ENCODE results near the gene TLL2.

Gene TLL2

DNA sequence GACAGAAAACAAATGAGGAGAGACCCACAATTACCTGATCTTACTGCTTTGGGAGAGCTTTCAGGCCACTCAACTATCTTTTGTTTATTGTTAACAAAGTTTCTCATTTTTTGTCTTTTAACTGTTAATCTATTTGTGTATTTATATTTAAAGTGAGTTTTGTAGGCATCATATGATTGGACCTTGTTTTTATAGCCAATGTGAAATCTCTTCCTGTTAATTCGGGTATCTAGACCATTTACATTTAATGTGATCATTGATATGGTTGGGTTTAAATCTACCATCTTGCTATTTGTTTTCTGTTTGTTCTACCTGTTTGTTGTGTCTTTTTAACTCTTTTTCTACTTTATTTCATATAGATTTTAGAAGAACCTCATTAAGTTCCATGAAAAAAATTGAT lies 167.4 kb downstream of the TLL2 start:
- DNase-seq: no peak

DNA sequence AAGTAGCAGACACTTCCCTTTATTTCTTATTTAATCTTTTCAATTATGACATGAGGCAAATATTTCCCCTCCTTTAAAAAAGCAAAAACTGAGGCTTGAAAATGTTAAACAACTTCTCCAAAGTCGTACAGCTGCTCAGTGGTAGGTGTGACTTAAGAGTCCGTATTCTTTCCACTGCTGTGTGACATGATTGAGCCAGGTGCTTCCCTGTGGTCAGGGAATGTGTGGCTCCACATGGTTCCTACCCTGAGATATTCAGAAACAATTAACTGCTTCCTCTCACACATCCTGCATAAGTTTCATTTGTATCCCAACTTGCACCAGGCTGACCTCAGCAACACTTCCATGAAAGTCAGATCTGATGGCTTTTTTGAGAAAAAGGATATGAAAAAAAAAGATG lies 168.5 kb downstream of the TLL2 start:
- no peak for DNase-seq

DNA sequence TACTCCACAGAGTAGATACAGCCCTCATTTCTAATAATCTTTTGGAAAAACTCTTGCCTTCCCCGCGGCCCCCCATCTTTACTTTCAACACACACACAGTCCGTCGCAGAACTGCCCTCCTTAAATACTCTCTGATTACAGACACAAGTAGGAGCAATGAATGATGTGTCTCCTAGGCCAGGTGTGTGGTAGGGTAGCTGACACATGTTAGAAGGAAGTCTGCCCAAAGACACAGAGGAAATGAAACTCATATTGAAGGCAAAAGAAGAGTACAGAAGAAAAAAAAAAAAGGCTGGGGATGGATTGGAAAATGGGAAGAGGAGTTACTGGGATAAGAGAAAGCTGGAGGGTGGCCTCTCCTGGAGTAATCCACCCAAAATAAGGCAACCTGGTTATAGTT lies 169.5 kb downstream of the TLL2 start:
- DNase-seq: no peak

DNA sequence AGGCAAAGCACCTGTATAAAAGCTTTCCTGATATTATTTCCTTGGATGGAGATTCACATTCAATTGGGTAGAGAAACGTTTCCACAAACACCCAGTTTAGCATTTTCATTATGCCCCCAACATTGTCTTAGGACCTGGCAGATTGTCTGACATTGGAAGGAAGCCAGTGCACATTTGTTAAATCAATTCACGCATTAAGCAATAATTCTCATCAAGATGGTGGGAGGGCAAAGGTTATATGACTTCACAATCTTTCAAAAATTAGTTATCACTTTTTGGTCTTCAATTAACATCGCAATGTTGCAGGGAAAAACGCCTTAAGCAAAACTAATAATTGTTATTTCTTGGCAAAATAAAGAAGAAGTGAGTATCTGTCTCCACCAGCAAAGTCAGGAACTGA lies 171.3 kb downstream of the TLL2 start:
- no peak for DNase-seq

DNA sequence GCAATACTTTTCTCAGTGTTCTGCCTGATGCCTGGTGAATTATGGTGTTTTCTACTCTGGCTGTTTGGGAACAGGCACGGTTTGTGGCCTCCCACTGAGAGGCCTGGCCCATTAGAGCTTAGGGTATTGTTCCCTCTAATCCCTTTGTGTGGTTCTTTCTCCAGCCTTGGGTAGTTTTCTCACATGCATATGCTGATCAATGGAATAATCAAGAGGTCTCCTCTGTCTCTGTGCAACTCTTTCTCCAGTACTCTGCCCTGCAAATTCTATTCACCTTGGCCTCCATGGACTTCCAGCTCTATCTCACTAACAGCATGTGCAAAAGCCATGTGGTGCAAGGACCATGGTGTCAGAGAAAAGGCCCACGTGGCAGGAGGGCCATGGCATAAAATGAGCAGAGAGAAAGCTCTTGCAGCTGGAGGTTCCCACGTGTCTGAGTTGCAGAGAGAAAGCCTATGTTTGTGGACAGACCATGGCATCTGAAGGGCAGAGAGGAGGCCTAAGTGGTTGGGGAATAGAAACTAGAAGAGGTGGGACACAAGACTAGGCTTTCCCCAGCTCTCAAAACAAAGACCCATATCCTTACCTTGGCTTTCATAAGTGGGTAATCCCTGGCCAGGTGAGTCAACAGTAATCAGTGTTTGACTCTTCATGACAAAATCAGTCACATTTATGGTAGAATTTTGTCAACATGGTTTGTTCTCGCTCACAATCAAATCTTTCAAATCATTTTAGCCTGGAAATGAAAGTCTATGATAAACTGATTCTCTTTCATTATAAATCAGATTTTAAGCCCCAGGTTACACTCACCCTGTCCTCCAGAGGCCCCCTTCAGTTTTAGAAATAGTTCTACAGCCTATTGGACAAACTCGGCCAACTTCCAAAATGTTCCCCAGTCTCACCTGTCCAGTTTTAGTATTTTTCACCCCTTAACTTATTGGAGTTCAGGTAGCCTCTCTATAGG lies 172.2 kb downstream of the TLL2 start:
- DNase-seq: no peak

DNA sequence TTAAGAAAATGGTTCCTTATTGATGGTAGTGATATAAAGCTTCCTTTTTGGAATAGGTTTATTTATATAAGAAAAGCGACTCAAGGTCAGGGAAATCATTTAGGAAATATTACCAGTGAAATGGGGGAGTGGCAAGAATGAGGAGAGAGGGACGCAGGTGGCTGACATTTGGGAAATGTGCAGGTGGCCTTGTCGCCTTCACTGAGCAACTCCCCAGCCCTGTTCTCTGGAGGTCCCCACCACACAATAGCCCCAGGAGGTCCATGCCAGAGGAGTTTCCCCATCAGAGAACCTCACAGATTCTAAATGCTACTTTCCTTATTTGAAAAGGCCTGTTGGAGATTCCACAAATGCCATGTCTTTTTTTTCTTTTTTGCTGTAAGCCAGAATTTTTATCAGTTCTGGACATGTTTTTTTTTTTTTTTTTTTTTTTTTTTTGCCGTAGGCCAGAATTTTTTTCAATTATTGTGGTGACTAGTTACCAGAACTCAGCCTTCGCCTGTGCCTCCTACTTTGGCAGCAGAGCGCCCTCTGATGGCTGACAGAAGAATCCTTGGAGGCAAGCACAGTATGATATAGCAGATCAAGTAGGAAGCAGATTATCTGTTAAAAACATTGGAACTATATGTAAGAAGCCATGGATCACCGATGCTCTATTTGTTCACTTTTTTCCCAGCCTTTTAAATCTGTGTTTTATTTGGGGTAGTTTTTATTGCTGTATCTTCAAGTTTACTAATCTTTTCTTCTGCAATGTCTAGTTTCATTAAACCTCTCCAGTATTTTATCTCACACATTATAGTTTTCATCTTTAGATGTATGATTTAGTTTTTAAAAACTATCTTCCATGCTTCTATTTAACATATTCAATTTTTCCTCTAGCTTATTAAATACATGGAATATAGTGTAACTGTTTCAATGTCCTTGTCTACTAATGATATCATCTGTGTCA lies 173.5 kb downstream of the TLL2 start:
- peak; percentile 0 for DNase-seq

DNA sequence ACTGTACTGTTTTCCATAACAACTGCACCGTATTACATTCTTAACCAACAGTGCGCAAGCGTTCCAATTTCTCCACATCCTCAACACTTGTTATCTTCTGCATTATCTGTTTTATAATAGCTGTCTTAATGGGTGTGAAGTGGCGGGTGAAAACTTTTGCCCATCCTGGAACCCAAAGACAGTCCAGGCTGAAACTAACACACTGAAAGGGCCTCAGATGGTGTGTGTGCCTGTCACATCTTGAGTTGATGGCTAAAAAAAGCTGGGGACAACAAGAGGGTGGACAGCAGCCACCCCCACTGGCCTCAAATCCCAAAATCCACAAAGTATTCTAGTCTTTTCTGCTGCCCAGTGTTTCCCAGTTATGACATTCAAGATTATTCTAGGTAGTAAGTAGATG lies 174.3 kb downstream of the TLL2 start:
- DNase-seq: no peak

DNA sequence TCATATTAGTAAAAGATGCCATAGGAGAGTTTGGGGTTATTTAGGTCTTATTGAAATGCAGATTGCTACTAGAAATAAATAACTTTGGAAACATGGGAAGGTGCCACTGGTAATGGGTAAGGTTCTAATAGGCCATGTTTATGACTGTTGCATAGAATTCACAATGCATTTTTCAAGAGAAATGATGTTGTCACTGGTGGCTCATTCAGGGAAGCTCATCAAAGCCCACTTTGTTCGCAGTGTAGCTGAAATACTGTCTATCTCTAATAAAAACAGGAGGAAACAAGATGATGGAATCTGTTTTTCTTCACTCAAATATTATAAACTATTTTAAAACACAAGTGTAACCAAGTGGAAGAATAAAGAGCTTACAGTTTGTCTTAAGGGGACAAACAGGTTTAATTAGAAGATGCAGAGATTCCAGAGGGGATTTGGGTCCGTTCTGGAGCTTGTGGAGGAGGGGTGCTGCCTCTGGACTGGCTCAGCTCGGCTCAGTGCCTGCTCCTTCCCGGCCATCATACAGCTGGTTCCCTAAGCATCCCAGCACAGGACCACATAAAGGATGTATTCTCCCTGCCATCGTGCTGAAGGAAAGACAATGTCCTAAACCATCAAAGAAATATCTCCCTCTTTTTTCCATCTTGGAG lies 175.3 kb downstream of the TLL2 start:
- DNase-seq: no peak

DNA sequence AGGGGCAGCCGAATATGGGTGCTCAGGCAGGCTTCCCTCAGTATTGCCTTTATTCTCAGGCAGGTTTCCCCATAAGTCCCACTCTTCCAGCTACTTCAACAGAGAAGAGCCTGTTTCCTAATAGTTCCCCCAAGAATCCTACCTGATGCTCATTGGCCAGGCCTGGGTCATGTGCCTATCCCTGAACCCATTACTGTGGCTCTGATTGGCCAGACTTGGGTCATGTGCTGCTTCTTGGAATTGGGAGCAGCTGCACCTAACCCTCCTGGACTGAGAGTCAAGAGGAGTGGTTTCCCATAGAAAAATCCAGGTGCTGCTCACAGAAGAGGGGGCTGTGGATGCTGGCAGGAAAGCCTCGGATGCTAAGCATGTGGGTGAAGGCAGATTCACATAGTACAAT lies 176.6 kb downstream of the TLL2 start:
- no peak for DNase-seq

DNA sequence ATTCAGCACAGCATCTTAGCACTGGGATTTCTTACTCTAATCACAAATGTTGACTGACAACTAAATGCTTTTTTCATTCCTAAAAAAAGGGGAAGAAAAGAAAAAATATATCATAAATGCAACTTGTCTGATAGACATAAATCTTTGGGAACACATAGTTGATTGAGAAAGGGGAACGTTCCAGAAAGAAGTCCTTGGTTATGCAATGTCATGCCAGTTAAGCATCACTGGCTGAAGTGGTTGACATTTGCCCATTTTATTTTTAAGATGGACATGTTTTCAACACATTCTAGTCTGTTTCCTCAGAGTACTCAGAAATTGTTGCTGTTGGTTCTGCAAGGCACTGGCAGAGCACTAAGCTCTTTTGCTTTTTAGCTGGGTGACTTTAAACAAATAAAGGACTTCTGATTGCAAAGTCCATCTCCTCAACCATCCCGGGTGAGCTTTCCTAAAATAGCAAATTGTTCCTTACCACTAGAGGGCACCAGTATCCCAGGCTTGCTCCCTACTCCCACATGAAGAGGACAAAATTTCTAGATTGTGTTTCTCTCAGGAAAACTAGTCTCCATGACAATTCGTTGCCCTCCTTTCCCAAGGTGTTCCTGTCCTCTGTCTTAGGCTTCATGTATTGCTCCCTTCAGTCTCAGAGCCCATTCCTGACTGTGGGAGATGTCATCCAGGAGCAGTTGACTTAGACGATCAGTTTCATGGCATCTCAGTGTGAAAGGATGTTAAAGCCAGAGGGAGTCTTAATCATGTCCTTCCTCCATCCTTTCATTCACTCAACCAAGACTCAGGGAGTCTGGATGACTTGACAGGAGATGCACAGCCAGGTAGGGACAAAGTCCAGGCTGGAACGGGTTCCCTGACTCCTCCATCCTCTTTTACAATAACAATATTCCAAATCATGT lies 178.9 kb downstream of the TLL2 start:
- DNase-seq: no peak

DNA sequence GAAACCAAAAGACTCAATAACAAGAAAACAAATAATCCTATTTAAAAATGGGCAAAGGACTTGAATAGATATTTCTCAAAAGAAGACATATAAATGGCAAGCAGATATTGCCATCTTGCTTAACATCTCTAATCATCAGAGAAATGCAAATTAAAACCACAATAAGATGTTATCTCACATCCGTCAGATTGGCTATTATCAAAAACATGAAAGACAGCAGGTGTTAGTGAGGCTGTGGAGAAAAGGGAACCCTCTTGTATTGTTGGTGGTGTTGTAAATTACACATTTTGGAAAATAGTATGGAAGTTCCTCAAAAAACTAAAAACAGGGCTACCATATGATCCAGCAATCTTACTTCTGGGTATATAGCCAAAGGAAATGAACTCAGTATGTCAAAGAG lies 180.6 kb downstream of the TLL2 start:
- no peak for DNase-seq

DNA sequence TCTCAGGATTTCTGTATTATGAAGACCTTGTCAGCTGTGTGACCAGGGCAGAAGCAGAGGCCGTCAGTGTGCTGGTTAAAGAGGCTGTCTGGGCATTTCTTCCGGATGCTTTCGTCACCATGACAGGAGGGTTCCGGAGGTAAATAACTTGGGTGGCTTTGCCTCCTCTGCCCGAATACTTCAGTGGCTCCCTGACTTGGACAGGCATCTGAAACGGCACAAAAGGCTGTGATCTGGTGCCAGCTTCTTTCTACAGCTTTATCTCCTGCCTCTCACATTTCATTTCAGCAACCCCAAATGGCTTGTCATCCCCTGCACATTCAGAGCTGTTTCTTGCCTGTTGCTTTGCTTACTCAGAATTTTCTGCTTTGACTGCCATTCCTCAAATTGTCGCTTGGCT lies 186.3 kb downstream of the TLL2 start:
- no peak for DNase-seq

DNA sequence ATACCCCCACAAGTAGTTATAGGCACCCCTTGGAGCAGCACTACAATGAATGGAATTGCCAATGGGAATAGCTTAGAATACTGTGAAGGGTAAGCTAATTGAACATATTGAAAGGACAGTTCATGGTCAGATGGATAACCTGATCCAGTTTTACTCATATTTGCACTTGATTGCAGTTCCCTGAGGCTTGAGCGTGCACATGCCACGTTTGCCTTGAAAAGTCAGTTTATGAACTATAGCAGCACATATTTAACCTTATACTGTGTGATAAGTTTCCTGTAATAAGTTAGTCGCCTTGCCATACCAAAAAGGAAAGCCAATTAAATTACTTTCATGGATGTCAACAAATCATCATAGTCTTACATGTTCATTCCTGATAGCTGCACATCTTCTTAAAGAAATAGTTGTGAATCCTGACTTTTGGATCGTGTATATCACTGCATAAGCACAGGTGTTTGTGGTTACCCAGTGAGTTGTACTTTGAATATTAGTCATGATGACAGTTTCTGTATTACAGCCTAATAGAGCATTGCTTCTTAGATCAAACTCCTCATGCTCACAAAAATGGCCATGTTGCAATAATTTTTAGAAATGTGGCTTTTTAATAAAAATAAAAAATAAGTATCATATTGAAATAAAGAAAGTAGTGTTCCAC lies 187.9 kb downstream of the TLL2 start:
- DNase-seq: no peak

DNA sequence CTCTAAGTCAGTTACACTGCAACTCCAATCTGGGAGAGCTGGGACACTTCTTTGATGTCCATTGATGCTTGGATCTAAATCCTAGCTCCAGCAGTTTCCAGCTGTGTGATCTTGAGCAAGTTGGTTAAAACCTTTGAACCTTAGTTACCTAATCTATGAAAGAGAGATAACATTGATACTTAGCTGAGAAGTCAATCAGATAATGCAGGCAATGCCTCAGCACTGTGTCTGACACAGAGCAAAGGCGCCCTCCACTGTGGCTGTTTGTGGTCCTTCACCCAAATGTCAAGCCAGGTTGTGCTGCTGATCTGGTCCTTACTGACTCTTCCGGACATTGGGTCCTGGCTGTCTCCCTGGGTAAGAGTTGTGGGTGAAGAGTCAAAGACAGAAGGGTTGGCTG lies 189.3 kb downstream of the TLL2 start:
- no peak for DNase-seq

DNA sequence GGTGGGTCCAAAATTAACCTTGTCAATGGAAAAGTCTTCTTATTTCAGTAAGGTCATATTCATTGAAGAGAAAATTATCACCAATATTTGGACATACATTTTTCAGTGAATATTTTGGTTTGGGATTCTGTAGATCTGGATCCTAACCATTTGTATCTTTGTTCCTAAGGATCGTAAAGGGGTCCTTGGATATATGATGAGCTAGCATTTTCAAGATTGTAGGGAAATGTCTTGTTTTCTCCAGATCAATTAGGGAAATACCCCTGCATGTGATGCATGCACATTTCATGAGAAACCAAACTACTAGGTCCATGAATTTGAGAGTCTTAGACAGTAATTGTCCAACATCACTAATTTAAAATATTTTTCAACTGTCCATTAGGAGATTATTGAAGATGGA lies 191.5 kb downstream of the TLL2 start:
- no peak for DNase-seq

DNA sequence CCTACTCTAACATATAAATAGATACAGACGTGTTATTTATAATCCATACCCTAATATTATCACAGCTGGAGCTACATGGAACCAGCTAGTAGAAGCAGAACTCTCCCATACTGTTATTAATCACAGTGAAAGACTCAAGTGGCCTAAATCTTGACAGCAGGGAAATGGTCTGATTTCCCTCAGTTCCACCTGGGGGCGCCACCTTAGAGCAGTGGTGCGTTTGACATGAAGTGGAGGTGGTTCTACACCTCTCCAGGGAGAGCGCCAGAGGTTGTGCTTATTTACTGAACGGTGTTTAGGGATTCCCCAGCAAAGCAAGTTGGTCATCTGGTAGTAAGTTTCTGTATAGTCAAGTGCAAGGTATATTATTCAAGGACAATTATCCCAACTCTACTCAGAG lies 191.9 kb downstream of the TLL2 start:
- DNase-seq: no peak

DNA sequence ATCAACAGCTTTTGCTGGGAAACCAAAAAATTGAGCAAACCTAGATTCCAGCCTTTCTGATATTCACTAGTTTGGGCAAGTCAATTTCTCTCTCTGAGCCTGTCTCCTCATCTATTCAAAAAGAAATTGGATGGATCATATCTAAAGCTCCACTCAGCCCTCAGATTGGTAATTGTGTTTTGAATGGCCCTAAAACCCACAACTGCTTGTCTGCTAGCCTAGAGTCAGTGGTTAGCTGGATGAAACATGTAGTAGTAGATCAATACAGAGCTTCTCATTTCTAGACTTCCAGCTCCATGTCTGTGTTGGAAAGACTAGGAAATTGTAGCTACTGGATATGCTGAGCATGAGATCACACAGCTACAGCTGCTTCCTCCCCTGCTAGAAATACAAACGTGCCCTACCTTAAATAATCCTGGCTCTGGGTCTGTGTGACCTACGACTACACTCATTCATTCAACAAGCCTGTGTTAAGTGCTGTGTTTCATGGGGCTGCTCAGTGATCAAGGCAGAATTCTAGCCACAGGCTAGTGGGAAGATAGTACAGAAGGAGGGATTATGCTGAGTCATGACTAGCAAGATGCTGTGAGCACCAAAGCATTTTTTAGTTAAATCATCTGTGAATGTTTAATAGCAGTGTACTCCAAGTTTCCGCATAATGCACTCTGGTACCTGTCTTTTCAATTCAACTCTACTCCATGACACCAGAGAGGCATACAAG lies 193.8 kb downstream of the TLL2 start:
- DNase-seq: no peak

DNA sequence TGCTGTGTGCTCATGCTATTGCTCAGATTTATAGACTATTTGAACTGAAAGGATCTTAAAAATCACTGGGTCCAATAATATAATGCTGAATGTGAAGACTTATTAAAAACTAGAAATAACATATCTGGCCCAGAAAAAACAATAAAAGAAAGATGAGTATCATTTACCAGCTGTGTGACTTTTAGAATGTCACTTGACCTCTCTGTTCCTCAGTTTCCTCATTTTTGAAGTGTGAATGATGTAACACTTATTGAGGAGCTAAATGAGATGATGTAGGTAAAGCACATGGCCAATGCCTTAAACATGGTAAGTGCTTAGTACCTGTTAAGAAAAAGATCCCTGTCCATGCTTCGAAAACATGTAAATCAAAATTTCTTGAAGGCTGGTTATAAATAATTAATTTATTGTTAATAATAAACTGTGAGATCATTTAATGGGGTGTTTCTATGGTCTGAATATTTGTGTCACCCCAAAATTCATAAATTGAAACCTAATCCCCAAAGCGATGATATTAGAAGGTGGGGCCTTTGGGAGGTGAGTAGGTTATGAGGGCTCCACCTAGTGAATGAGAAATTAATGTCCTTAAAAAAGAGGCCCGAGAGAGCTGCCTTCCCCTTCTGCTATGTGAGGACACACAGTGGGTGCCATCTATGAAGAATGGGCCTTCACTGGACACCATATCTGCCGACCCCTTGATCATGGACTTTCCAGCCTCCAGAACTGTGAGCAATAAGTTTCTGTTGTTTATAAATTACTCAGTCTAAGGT lies 196.5 kb downstream of the TLL2 start:
- no peak for DNase-seq
